Measurements from ENCODE around the gene MRPS26.
"Not testable (repeated sequence)": the region's sequence is repeated elsewhere in the genome, so short reads cannot be mapped to it uniquely, and the experiment has no call there.

MRPS26 gene

DNA sequence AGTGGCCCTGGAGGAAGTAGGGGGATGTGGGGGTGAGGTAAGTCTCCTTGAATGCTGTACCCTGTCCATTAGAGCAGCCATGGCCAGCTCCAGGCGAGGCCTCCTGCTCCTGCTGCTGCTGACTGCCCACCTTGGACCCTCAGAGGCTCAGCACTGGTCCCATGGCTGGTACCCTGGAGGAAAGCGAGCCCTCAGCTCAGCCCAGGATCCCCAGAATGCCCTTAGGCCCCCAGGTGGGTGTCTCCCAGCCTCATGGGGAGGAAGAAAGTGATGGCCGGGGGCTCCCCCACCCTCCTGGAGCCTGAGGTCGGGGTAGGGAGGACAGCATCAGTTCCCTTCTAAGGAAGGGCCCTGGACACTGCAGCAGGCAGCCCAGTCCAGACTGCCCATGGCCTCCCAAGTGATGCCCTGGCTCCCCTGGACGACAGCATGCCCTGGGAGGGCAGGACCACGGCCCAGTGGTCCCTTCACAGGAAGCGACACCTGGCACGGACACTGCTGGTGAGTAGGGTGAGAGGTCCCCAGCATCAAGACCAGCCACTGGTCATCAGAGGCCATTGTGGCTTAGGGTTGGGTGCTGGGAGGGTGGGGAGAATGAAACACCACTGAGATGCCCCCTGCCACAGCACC is 1.4 kb upstream of the MRPS26 start:
- peak overlapping the region; percentile 93 for H3K27ac ChIP-seq
- TF ChIP-seq ZFX (IDR thresholded peaks at IDR 0.05), result no peak
- TF ChIP-seq, protein P1, sequence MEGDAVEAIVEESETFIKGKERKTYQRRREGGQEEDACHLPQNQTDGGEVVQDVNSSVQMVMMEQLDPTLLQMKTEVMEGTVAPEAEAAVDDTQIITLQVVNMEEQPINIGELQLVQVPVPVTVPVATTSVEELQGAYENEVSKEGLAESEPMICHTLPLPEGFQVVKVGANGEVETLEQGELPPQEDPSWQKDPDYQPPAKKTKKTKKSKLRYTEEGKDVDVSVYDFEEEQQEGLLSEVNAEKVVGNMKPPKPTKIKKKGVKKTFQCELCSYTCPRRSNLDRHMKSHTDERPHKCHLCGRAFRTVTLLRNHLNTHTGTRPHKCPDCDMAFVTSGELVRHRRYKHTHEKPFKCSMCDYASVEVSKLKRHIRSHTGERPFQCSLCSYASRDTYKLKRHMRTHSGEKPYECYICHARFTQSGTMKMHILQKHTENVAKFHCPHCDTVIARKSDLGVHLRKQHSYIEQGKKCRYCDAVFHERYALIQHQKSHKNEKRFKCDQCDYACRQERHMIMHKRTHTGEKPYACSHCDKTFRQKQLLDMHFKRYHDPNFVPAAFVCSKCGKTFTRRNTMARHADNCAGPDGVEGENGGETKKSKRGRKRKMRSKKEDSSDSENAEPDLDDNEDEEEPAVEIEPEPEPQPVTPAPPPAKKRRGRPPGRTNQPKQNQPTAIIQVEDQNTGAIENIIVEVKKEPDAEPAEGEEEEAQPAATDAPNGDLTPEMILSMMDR (conservative IDR thresholded peaks at IDR 0.05), result no peak

DNA sequence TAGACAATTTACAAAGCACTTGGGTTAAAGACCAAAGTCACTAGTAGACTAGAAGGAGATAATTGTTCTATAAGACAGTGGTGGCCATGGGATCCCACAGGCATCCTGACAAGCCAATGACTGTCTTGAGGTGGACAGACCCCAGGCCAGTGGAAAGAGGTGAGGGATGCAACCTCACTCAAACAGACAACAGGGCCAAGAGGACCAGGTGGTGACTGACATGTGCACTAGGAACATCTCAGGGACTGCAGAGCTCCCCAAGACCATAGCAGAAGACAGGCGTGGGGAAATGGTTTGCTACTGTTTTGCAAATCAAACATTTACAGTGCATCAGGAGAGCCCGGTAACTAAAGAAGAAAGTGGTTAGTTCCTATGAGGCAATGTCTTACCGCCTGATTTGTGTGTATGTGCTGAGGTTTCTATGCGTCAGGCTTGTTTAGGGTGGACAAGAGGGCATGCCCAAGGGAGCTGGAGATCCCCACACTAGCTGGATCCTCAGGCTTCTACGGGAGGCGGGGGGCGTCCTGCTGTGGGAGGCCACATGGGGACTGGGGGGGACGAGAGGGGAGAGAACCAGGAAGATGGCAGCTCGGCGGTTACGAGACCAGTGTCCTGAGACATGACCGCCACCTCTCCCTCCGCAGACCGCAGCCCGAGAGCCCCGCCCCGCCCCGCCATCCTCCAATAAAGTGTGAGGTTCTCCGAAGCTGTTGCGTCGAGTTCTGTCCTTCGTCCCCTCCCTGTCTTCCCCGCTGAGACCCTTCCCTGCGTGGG is 623 bp upstream of the MRPS26 start:
- peak overlapping the region; percentile 93 for H3K27ac ChIP-seq
- TF ChIP-seq ZFX (IDR thresholded peaks at IDR 0.05), result no peak
- TF ChIP-seq, protein P1 (conservative IDR thresholded peaks at IDR 0.05), result no peak

DNA sequence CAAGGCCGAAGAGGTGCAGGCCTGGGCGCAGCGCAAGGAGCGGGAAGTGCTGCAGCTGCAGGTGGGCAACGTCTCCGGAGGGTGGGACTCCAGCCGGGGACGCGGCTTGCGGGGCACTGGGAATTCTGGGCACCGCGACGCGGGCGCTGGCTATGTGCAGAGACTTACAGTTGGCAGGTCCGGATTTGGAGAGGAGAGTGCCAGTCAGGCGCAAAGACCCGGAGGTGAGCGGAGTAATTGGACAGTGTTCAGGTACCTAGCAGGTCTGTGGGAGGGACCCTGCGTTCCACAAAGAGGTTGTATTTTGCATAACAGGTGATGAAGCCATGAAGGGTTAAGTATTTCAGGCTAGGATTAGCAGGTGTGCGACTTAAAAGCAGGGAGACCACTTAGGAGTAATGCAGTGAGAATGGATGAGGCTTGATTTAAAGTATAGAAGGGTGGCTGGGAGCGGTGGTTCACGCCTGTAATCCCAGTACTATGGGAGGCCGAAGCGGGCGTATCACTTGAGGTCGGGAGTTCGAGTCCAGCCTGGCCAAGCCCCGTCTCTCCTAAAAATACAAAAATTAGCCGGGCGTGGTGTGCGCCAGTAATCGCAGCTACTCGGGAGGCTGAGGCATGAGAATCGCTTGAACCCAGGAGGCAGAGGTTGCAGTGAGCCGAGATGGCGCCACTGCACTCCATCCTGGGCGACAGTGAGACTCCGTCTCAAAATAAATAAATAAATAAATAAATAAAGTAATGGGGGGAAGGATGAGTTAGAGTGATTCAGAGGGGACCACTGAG is 1.0 kb downstream of the MRPS26 start:
- peak; percentile 37; the same call in 1 of the 2 replicates for TF ChIP-seq ZFX (IDR thresholded peaks at IDR 0.05)
- TF ChIP-seq, protein P1 (conservative IDR thresholded peaks at IDR 0.05), result no peak
- peak overlapping the region; percentile 93 for H3K27ac ChIP-seq

DNA sequence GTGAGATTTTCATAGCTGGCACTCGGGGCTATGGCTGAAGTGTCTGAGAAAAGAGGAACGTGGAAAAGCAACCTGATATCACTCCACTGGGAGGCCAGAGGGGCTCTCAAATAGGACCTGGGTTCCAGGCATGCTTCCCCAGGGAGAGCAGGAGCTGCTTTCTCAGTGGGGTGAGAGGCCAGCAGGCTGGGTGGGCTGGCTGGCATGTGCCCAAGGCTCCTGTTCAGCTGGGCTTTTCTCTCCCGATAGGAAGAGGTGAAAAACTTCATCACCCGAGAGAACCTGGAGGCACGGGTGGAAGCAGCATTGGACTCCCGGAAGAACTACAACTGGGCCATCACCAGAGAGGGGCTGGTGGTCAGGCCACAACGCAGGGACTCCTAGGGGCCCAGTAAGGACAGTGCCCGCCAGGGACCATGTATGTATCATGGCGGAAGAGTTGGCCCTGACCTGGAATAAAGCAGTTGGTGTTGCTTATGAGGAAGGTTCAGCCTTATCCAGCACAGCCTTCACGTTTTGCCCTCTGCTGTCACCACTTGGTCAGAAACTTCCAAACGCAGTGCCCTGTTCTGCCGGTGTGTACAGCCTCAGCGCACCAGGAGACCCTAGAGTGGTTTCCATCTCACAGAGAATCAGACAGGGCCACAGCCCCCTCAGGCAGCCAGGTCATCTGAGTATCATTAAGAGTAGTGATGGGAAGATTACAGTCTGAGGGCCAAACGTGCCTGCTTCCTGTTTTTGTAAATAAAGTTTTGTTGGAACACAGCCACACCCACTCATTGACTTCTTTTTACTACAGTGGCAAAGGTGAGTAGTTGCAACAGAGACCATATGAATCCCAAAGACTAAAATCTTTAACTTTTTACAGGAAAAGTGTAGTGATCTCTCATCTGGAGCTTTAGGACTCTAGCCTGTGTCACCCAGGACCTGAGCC is 1.9 kb downstream of the MRPS26 start:
- H3K27ac ChIP-seq, result no peak overlapping the region; the same call in 1 of the 2 replicates
- TF ChIP-seq ZFX (IDR thresholded peaks at IDR 0.05), result no peak
- TF ChIP-seq, protein P1 (conservative IDR thresholded peaks at IDR 0.05), result no peak

DNA sequence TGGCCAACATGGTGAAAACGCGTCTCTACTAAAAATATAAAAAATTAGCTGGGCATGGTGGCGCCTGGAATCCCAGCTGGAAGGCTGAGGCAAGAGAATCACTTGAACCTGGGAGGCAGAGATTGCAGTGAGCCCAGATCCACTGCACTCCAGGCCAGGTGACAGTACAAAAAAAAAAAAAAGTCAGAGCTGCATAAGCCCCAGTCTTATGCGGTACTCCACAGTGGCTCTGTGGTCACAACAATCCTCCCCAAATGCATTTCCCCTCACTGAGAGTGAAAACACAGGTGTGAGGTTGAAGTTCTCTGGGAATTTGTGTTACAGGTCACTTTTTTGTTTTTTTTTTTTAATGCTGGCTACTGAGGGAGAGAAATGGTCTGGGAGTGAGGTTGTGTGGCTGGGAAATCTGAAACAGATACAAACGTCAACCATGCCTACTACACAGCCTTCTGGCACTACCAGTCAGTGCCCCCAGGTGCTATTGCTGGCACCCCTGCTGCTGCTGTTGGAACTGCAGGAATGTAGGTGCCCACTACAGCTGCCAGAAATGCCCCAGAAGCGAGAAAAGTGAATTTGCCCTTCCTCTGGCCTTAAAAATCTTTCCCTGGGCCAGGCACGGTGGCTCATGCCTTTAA is 5.7 kb downstream of the MRPS26 start:
- TF ChIP-seq ZFX (IDR thresholded peaks at IDR 0.05), result no peak
- TF ChIP-seq, protein P1 (conservative IDR thresholded peaks at IDR 0.05), result no peak

DNA sequence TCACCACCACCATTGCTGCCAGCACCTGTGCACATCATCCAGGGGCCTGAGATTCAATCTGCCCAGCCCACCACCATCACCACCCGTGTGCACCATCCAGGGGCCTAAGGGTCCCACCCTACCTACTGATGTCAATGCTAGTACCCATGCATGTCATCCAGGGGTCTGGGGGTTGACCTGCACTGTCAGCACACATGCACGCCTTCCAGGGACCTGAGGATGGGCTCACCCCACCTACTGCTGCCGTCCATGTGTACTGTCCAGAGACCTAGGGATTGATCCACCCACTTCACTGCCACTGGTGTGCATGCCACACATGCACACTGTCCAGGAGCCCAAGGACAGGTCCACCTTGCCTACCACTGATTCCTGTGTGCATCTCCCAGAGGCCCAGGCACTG is 13.6 kb downstream of the MRPS26 start:
- H3K27ac ChIP-seq, result no peak overlapping the region
- TF ChIP-seq, protein P1 (conservative IDR thresholded peaks at IDR 0.05), result no peak
- no peak for TF ChIP-seq ZFX (IDR thresholded peaks at IDR 0.05)

More for the DNA sequence above, 5.7 kb downstream of the MRPS26 start:
- H3K27ac ChIP-seq, result no peak overlapping the region

DNA sequence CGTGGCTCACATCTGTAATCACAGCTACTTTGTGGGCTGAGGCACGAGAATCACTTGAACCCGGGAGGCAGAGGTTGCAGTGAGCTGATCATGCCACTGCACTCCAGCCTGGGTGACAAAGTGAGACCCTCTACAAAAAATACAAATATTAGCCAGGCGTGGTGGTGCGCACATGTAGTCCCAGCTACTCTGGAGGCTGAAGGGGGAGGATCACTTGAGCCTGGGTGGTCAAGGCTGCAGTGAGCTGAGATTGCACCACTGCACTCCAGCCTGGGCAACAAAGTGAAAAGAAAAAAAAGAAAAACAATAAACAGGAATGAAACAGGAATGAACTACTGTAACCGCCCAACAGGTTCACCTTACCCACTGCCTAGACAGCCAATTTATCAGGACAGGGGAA is 18.3 kb downstream of the MRPS26 start:
- not testable (repeated sequence) for H3K27ac ChIP-seq

Data from C4-2B (cell line).